Mucosa of descending colon (tissue), 3 donors: Measurements from ENCODE around the gene MRPL58. TPM values are rescaled to one million over a fixed set of nuclear protein-coding genes. Genes with fewer than 3 reads are reported as not detected.

Source experiments
- ATAC-seq: fragments of 200-7000 bp; cut with Tn5 transposase; one replicate; pipeline ENCODE4 v1.9.1; 2020; ENCODE audit warnings: mild to moderate bottlenecking, moderate library complexity
- DNase-seq, 3 donors: peaks; one replicate each; pipeline ENCODE4 v3.0.0-alpha.2; 2020
- H3K36me3 ChIP-seq: fragments of 200-600 bp; one replicate; pipeline ENCODE4 v1.8.0; 2021; ENCODE audit warnings: low read depth, mild to moderate bottlenecking
- H3K4me1 ChIP-seq: fragments of 200-600 bp; one replicate; pipeline ENCODE4 v1.8.0; 2021; ENCODE audit warnings: low read depth, mild to moderate bottlenecking
- H3K4me3 ChIP-seq: fragments of 200-600 bp; one replicate; pipeline ENCODE4 v1.8.0; 2021; ENCODE audit warnings: mild to moderate bottlenecking
- H3K9me3 ChIP-seq: fragments of 200-600 bp; one replicate; pipeline ENCODE4 v1.8.0; 2021; ENCODE audit warnings: mild to moderate bottlenecking
- CTCF ChIP-seq: fragments of 200-600 bp; IDR thresholded peaks from one replicate; pipeline ENCODE4 v1.8.0; 2022; ENCODE audit warnings: antibody characterized with exemption, mild to moderate bottlenecking
- intact Hi-C, 2 donors: fragments of 100-400 bp; cut with DNase I in 1 of 2; cut with micrococcal nuclease in 1 of 2; formaldehyde crosslinking; loops; one replicate each; pipeline versions ENCODE4 v1.11.0 to v1.11.1; 2022; cut with DNase I, micrococcal nuclease
- total RNA-seq, 3 donors: library from RNA; stranded (reverse); fragmentation: NEBNext Ultra II Directional in 2 of 3; extraction: Animal tissue kit (Norgen Biotek cat#: 25700) in 2 of 3; gene quantifications; one replicate each; pipeline versions ENCODE4 v1.2.1 to v1.2.4, GENCODE V29; 2021 to 2023
- donor health status: DM: no; HTN: no; CAD: no; lungs with moderate emphysema.
- donor health status: DM: no; HTN: no; CAD: no.
- donor health status: DM: no; HTN: yes; CAD: no.

MRPL58 gene
- total RNA-seq, 3 donors from 2014 or later: 24.7 to 32.9 (median 25.4) TPM

GRCh38 chr17:75061055-75061438, 48.6 kb downstream of the MRPL58 start:
- ATAC-seq (no peak), DNase-seq (no peak)
- H3K36me3 ChIP-seq: peaks cover 4% of the 10 kb centered on the region
- no peaks in the 10 kb centered on the region for H3K9me3 ChIP-seq
- intact Hi-C loops: no loop called here
- no peaks in the 10 kb centered on the region for H3K4me1 ChIP-seq
- TF ChIP-seq CTCF: no peak
- H3K4me3 ChIP-seq: no peak overlapping the region

- Histone ChIP-seq H3K4me3 (no peak overlapping the region), H3K9me3 (no peaks in the 10 kb centered on the region), H3K4me1 (no peaks in the 10 kb centered on the region), H3K36me3 (peaks cover 4% of the 10 kb centered on the region)
- ATAC-seq (no peak), DNase-seq (no peak)
- intact Hi-C loops: no loop called here
- TF ChIP-seq CTCF: no peak
These were observed 49.1 kb downstream of the MRPL58 start for GRCh38 chr17:75061618-75062017.

GRCh38 chr17:75063201-75063600, 50.7 kb downstream of the MRPL58 start:
- Histone ChIP-seq H3K9me3 (no peaks in the 10 kb centered on the region), H3K36me3 (peaks cover 4% of the 10 kb centered on the region), H3K4me3 (no peak overlapping the region), H3K4me1 (no peaks in the 10 kb centered on the region)
- no peak for TF ChIP-seq CTCF
- intact Hi-C loops: no loop called here
- DNase-seq (no peak), ATAC-seq (no peak)

- Histone ChIP-seq H3K36me3 (peaks cover 4% of the 10 kb centered on the region), H3K4me1 (no peaks in the 10 kb centered on the region), H3K9me3 (no peaks in the 10 kb centered on the region), H3K4me3 (no peak overlapping the region)
- intact Hi-C loops: no loop called here
- TF ChIP-seq CTCF: no peak
- no peak for ATAC-seq
- no peak for DNase-seq
These were observed 51.2 kb downstream of the MRPL58 start for GRCh38 chr17:75063626-75064025.

- Histone ChIP-seq H3K36me3 (peaks cover 4% of the 10 kb centered on the region), H3K4me3 (no peak overlapping the region), H3K4me1 (no peaks in the 10 kb centered on the region), H3K9me3 (no peaks in the 10 kb centered on the region)
- ATAC-seq: no peak
- no peak for DNase-seq
- intact Hi-C loops: no loop called here
- no peak for TF ChIP-seq CTCF
These were observed 51.6 kb downstream of the MRPL58 start for GRCh38 chr17:75064040-75064439.

- Histone ChIP-seq H3K9me3 (no peaks in the 10 kb centered on the region), H3K4me3 (no peak overlapping the region), H3K36me3 (peaks cover 4% of the 10 kb centered on the region), H3K4me1 (no peaks in the 10 kb centered on the region)
- intact Hi-C loops: no loop called here
- DNase-seq (no peak), ATAC-seq (no peak)
- no peak for TF ChIP-seq CTCF
These were observed 52.0 kb downstream of the MRPL58 start for GRCh38 chr17:75064460-75064859.
